Breast epithelium (tissue), 3 donors: ENCODE data around the gene VARS2.

ENCODE experiments used
- CTCF ChIP-seq, 3 donors: fragments of 450-650 bp; IDR thresholded peaks; one replicate each; pipeline ENCODE4 v1.5.1; 2016 to 2017; ENCODE audit warnings: antibody characterized with exemption in 3 of 3, mild to moderate bottlenecking in 3 of 3, moderate library complexity in 3 of 3
- POLR2A ChIP-seq: fragments of 450-650 bp; IDR thresholded peaks from one replicate; pipeline ENCODE4 v1.6.1; 2016; ENCODE audit warnings: antibody characterized with exemption, mild to moderate bottlenecking, moderate library complexity
- POLR2AphosphoS5 ChIP-seq, 3 donors: sonication (generic); formaldehyde crosslinking; IDR thresholded peaks; one replicate each; pipeline ENCODE4 v1.6.1; 2017; ENCODE audit warnings: antibody characterized with exemption in 3 of 3

GRCh38 chr6:30970946-30971345, 56.9 kb downstream of the VARS2 start:
- TF ChIP-seq POLR2AphosphoS5 (IDR thresholded peaks at IDR 0.05): no peak
- no peak for TF ChIP-seq CTCF (IDR thresholded peaks at IDR 0.05)
- no peak for TF ChIP-seq POLR2A
